ENCODE data around the gene CDH4. TPM values are rescaled to one million over a fixed set of nuclear protein-coding genes. Genes with fewer than 3 reads are reported as not detected.

Gene CDH4
- total and polyA plus RNA-seq, 7 donors, result under 0.01 to 0.06 TPM; not detected in 5

DNA sequence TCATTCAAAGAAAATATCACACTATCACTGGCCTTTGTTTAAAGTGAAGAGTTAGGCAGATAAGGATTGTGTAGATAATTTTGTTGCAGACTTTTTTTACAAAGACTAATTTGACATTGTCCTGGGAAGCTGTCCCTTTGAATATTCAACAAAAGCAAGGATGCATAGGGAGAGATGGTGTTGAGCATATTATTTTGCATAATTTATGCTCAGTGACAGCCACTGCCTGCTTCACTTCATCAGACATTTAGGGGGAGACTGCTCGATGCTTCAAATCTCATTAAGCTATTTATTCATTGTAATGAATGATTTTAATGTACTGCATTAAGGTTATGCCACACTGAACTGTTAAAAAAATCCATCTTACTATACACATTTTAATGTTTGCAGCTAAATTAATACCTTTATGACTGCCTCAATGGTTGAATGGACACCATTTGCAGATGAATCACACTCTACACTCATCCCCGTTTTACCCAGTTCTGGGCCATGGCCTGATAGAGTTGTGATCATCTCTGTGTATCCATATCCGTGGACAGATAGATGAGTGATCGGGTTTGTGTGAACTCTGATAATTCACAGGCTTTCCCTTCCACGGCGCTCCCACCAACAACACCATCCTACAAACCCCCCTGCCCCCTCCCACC lies 128.0 kb downstream of the CDH4 start:
- no peak for DNase-seq
- Histone ChIP-seq H3K36me3 (no peaks in the 10 kb centered on the region), H3K27me3 (no peaks in the 10 kb centered on the region), H3K4me1 (no peaks in the 10 kb centered on the region), H3K27ac (no peak overlapping the region), H3K4me3 (no peak overlapping the region), H3K9me3 (peaks cover 0 to 5% (median 2%) of the 10 kb centered on the region in 4 donors)
- TF ChIP-seq, protein P1, sequence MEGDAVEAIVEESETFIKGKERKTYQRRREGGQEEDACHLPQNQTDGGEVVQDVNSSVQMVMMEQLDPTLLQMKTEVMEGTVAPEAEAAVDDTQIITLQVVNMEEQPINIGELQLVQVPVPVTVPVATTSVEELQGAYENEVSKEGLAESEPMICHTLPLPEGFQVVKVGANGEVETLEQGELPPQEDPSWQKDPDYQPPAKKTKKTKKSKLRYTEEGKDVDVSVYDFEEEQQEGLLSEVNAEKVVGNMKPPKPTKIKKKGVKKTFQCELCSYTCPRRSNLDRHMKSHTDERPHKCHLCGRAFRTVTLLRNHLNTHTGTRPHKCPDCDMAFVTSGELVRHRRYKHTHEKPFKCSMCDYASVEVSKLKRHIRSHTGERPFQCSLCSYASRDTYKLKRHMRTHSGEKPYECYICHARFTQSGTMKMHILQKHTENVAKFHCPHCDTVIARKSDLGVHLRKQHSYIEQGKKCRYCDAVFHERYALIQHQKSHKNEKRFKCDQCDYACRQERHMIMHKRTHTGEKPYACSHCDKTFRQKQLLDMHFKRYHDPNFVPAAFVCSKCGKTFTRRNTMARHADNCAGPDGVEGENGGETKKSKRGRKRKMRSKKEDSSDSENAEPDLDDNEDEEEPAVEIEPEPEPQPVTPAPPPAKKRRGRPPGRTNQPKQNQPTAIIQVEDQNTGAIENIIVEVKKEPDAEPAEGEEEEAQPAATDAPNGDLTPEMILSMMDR (IDR thresholded peaks at IDR 0.05), result no peak
- no peak for TF ChIP-seq POLR2AphosphoS5 (IDR thresholded peaks at IDR 0.05)
- intact Hi-C loops (cut with DNase I), result no loop called here
- WGBS, 2 donors, result 72 to 85% methylated on average over 6 of the region's 6 CpGs

DNA sequence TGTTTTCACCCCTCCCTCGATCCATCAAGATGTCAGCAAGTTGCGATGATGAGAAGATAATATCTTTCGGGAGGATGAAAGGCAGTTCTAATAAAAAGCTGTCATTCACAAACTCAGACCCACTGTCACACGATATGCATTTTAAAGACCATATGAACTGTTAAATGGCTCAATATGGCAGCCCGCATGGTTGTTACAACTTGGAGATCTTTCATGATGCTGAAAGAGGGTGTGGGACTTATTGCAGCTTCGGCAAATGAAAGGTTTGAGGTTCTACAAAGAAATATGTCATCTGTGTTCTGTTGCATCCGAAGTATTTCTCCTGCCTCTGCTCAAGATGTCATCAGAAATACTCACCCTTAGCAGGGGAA lies 128.5 kb downstream of the CDH4 start:
- peaks cover 0 to 5% (median 2%) of the 10 kb centered on the region in 4 donors for H3K9me3 ChIP-seq
- H3K27me3 ChIP-seq, result no peaks in the 10 kb centered on the region
- TF ChIP-seq POLR2AphosphoS5 (IDR thresholded peaks at IDR 0.05), result no peak
- no peak overlapping the region for H3K4me3 ChIP-seq
- 50 to 85% methylated on average over 7 of the region's 7 CpGs for WGBS, 2 donors
- H3K36me3 ChIP-seq, result no peaks in the 10 kb centered on the region
- no peaks in the 10 kb centered on the region for H3K4me1 ChIP-seq
- intact Hi-C loops (cut with DNase I), result no loop called here
- H3K27ac ChIP-seq, result no peak overlapping the region
- DNase-seq, result no peak

DNA sequence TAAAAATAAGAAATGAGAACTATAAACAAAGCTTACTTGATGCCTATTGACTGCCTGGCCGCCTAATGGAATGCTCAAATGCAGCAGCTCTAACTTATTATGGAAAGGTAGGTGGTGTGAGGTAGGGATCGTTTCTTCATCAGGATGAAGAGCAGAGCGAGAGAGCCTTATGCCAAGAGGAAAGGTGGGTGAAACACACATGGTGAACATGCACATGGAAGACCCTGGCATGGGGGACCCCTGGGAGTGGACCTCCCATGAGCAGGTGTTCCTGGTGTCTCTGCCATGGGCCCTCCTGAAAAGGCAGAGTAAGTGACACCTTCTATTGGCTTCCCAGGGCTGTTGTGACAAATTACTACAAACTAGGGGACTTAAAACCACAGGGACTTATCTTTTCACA lies 130.1 kb downstream of the CDH4 start:
- Histone ChIP-seq H3K27me3 (peaks cover 0 to 9% (median 0%) of the 10 kb centered on the region in 3 donors), H3K27ac (no peak overlapping the region), H3K36me3 (no peaks in the 10 kb centered on the region), H3K9me3 (peaks cover 0 to 5% (median 2%) of the 10 kb centered on the region in 4 donors), H3K4me3 (no peak overlapping the region), H3K4me1 (no peaks in the 10 kb centered on the region)
- WGBS, 2 donors, result 87 to 91% methylated on average over 3 of the region's 3 CpGs
- DNase-seq, result no peak
- TF ChIP-seq POLR2AphosphoS5 (IDR thresholded peaks at IDR 0.05), result no peak
- no peak for TF ChIP-seq POLR2A (IDR thresholded peaks at IDR 0.05)
- TF ChIP-seq, protein P1 (IDR thresholded peaks at IDR 0.05), result no peak
- no peak for TF ChIP-seq EP300 (IDR thresholded peaks at IDR 0.05)
- intact Hi-C loops (cut with DNase I), result no loop called here

DNA sequence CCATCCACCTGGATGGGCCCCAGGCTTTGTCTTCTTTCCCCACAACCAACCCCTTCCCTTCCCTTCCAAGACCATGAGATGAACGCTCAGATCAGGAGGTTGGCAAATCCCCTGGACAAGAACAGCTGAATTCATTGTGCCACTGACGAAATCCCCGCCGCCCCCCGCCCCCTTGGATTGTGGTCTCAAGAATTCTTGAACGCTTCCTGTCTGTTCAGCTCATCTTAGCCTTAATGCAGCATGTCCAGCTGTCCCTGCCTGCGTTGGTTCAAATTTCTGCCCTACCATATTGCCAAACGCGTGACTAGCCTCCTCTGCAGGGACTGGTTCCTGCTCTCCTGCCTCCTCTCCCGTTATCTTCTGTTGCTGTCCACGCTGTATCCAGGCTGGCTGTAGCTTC lies 133.2 kb downstream of the CDH4 start:
- no peak overlapping the region for H3K27ac ChIP-seq
- H3K27me3 ChIP-seq, result peaks cover 0 to 37% (median 0%) of the 10 kb centered on the region in 3 donors
- peaks cover 0 to 3% (median 0%) of the 10 kb centered on the region in 4 donors for H3K4me1 ChIP-seq
- WGBS, 2 donors, result 68 to 94% methylated on average over 11 of the region's 11 CpGs
- H3K9me3 ChIP-seq, result peaks cover 0 to 5% (median 2%) of the 10 kb centered on the region in 4 donors
- H3K4me3 ChIP-seq, result no peak overlapping the region
- intact Hi-C loops (cut with DNase I), result no loop called here
- TF ChIP-seq POLR2A (IDR thresholded peaks at IDR 0.05), result no peak
- TF ChIP-seq EP300 (IDR thresholded peaks at IDR 0.05), result no peak
- TF ChIP-seq, protein P1 (IDR thresholded peaks at IDR 0.05), result no peak
- no peak for TF ChIP-seq POLR2AphosphoS5 (IDR thresholded peaks at IDR 0.05)
- no peak for DNase-seq
- no peaks in the 10 kb centered on the region for H3K36me3 ChIP-seq

DNA sequence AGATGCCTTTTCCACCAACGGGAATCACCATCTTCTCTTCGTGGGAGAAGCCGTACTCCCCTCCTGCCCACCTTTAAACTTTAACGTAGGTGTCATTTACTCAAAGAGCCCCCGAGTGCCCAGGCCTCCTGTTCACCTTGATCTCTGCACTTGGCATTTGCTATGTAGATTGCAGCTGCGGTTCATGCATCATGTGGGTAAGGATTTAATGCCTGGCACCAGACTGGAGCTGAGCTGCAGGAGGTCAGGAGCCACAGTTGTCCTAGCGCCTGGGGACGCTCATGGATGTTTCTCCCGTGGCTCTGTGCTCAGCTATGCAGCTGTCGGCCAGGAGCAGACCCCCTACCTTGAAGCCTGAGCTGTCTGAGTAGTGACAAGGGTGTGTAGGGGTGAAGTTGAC lies 133.7 kb downstream of the CDH4 start:
- intact Hi-C loops (cut with DNase I), result no loop called here
- H3K9me3 ChIP-seq, result peaks cover 0 to 5% (median 2%) of the 10 kb centered on the region in 4 donors
- 86 to 91% methylated on average over 10 of the region's 10 CpGs for WGBS, 2 donors
- H3K36me3 ChIP-seq, result no peaks in the 10 kb centered on the region
- no peak for TF ChIP-seq POLR2A (IDR thresholded peaks at IDR 0.05)
- no peak for TF ChIP-seq EP300 (IDR thresholded peaks at IDR 0.05)
- no peak for TF ChIP-seq POLR2AphosphoS5 (IDR thresholded peaks at IDR 0.05)
- H3K4me3 ChIP-seq, result no peak overlapping the region
- no peak overlapping the region for H3K27ac ChIP-seq
- no peak for DNase-seq
- H3K4me1 ChIP-seq, result peaks cover 0 to 3% (median 0%) of the 10 kb centered on the region in 4 donors
- peaks cover 0 to 41% (median 0%) of the 10 kb centered on the region in 3 donors for H3K27me3 ChIP-seq

Data from sigmoid colon (tissue), 7 donors.